ENCODE results near the gene PUSL1.

The PUSL1 gene

GRCh38 chr1:1280782-1281481 is 27.5 kb upstream of the PUSL1 start:
- no peak for FAIRE-seq

- no peak for FAIRE-seq
Observed at GRCh38 chr1:1281533-1282321, 26.7 kb upstream of the PUSL1 start.

GRCh38 chr1:1282998-1283397 is 25.4 kb upstream of the PUSL1 start:
- no peak for FAIRE-seq

- FAIRE-seq, result no peak
Observed at GRCh38 chr1:1283821-1284220, 24.6 kb upstream of the PUSL1 start.

GRCh38 chr1:1284221-1285101 is 23.9 kb upstream of the PUSL1 start:
- FAIRE-seq, result no peak

GRCh38 chr1:1285102-1285571 is 23.3 kb upstream of the PUSL1 start:
- no peak for FAIRE-seq

GRCh38 chr1:1285611-1286311 is 22.6 kb upstream of the PUSL1 start:
- no peak for FAIRE-seq

GRCh38 chr1:1286313-1287261 is 21.8 kb upstream of the PUSL1 start:
- no peak for FAIRE-seq

- no peak for FAIRE-seq
Observed at GRCh38 chr1:1287288-1288110, 20.9 kb upstream of the PUSL1 start.

GRCh38 chr1:1290238-1290731 is 18.1 kb upstream of the PUSL1 start:
- FAIRE-seq, result no peak

- no peak for FAIRE-seq
Observed at GRCh38 chr1:1291023-1291528, 17.3 kb upstream of the PUSL1 start.

- no peak for FAIRE-seq
Observed at GRCh38 chr1:1291548-1292441, 16.6 kb upstream of the PUSL1 start.

GRCh38 chr1:1292442-1292779 is 16.0 kb upstream of the PUSL1 start:
- no peak for FAIRE-seq

- no peak for FAIRE-seq
Observed at GRCh38 chr1:1292851-1293250, 15.5 kb upstream of the PUSL1 start.

- FAIRE-seq, result no peak
Observed at GRCh38 chr1:1293263-1294249, 14.8 kb upstream of the PUSL1 start.

GRCh38 chr1:1294250-1294890 is 14.0 kb upstream of the PUSL1 start:
- no peak for FAIRE-seq
